GM18499 (cell line): ENCODE measurements around the gene TMEM130.
A peak's percentile ranks its signal among the peaks of the same experiment; 100 is the strongest.

ENCODE experiments used
- ATAC-seq: cut with Tn5 transposase; IDR thresholded peaks from one replicate; pipeline ENCODE4 v1.9.1; 2021; ENCODE audit warnings: moderate number of reproducible peaks; ENCODE audit not compliant: insufficient read depth, unreplicated experiment

Gene TMEM130

DNA sequence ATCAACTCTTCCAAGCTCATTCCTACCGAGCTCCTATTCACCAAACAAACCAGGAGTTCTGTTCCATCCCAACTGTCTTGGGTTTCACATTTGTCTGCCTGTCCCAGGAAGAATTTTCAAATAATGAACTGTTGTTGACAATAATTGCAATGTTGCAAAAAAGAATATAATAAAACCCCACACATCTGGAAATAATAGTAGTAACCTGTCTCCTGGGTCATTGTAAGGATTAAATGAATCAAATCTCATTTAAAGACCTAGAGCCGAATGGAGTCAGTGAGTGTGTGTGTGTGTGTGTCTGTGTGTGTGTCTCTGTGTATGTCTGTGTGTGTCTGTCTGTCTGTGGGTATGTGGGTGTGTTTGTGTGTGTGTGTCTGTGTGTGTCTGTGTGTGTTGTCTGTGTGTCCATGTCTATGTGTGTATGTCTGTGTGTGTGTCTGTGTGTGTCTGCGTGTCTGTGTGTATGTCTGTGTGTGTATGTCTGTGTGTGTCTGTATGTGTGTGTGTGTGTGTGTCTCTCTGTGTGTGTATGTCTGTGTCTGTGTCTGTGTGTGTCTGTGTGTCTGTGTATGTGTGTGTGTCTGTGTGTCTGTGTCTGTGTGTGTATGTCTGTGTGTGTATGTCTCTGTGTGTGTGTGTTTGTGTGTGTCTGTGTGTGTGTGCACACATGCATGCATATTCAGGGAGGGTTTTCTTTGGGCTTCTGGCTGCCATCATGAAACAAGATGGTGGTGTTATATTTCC is 52.7 kb downstream of the TMEM130 start:
- no peak for ATAC-seq

DNA sequence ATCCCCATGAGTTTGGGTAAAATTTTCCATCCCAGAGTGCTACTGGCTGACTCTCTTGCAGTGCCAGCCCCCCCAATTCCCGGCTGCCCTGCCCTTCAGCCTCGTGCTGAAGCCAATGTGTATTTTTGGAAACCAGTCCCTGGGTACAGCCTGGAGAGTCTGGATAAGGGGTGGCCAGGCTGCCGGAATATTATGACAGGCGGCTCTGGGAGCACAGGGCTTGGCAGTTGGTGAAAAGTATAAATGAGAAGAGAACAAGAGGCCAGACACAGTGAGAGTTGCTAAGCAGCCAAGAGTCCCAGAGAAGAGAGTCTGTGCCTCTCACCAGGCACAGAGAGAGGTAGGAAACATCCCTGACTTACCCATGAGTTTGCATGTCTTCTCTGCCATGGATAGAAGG is 53.6 kb downstream of the TMEM130 start:
- no peak for ATAC-seq

DNA sequence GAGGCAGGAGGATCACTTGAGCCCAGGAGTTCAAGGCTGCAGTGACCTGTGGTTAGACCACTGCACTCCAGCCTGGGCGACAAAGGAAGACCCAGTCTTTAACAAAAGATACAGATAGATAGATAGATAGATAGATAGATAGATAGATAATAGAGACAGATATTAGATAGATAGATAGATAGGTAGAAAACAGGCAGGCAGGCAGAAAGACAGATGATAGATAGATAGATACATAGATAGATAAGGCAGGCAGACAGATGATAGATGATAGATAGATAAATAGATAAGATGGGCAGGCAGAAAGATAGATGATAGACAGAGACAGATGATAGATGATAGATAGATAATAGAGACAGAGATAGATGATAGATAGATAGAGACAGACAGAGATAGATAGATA is 54.5 kb downstream of the TMEM130 start:
- ATAC-seq = no peak

DNA sequence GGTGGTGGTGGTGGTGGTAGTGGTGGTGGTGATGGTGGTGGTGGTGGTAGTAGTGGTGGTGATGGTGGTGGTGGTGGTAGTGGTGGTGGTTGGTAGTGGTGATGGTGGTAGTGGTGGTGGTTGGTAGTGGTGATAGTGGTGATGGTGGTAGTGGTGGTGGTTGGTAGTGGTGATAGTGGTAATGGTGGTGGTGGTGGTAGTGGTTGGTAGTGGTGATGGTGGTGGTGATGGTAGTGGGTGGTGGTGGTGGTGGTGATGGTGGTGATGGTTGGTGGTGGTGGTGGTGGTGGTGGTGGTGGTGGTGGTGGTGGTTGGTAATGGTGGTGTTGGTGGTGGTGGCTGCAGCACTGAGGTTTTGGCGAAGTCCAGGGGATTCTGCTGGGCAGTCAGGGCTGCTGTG is 58.5 kb downstream of the TMEM130 start:
- no peak for ATAC-seq

DNA sequence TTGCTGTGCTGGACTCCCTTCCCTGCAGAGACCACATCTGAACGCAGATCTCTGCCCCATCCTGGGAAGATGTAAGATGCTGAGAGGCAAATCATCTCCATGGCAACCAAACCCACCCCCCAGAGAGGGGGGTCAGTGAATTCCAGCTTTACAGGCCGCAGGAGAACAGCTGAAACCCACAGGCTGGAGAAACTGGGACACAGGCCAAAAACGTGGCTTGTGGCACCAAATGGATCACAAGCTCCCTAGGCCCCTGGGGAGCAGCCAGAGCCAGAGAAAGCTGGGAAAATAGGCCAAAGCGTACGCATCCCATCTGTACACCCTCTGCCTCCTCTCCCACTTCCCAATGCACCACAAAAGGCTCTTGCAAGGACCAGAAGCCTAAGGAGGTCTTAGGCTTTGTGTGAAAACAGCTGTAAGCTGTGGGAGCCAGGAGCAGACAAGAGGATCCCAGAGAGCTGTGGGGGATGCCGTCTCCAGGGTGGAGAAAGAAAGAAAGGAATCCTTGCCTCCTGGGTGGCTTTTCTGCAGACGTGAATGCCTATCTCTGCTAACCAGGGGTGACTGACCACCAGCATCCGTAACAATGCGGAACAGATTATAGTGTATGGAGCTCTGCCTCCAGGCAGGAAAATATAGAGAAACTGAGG is 59.5 kb downstream of the TMEM130 start:
- ATAC-seq = no peak

DNA sequence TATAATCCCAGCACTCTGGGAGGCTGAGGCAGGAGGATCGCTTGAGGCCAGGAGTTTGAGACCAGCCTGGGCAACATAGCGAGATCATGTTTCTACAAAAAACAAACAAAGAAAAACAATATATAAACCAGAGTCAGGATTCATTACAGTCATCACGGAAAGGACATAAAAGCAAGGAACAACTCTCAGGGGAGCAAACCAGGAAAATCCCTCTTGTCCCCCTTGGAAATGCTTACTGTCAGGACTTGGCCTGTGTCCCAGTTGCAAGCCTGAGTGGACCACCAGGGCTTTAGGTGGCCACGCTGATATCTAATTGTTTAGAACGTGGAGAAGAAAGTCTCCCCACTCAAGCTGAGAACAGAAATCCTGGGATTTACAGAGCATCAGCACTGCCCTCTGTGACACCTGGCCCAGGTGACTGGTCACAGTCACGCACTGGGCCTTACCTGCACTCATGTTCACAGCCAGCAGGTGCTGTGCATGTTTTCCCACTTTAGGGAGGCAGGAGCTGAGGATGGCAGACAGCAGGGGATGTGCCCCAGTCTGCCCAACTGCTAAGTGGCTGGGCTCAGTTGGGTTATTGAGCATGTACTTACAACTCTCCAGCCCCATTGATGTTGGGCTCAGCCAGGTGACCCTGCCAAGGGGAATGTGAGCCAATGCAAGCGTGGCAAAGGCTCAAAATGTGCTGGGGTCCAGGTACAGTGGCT is 60.9 kb downstream of the TMEM130 start:
- ATAC-seq = no peak

DNA sequence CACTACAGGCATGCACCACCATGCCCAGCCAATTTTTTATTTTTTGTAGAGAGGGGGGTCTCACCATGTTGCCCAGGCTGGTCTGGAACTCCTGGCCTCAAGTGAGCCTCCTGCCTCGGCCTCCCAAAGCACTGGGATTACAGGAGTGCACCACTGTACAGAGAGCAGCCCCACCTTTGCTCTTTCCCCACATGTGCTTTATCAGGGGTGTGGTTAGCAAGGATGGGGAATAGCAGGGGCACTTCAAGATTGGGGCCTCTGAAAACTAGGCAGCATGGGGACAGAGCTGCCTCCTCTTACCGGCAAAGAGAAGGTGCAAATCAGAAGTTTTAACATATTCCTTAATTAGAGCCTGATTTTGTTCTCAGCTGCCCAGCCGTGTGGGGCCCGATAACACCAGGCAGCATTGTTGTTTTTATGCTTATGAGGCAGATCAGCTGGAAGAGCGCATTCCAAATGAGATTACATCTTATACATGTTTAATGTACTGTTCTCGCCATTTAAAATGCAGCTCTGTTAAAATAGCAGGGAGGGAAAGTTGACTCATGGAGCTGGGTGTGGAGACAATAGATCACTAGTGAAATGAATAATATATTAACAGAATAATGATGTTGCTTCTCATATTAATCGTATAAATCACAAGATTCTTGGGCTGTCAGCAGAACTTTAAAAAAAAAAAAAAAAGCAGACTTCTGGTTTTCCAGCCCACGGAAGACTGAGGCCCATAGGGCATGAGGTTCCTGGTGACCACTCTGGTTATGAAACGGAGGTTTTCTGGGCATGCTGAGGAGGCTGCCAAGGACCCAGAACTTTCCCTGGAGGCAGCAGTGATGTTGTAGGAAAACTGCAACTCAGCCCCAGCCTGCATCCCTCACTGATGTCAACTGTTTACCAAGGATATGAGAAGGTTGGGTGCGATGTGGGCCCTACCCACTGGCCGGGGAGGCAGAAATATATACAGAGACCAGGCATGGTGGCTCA is 62.5 kb downstream of the TMEM130 start:
- no peak for ATAC-seq

DNA sequence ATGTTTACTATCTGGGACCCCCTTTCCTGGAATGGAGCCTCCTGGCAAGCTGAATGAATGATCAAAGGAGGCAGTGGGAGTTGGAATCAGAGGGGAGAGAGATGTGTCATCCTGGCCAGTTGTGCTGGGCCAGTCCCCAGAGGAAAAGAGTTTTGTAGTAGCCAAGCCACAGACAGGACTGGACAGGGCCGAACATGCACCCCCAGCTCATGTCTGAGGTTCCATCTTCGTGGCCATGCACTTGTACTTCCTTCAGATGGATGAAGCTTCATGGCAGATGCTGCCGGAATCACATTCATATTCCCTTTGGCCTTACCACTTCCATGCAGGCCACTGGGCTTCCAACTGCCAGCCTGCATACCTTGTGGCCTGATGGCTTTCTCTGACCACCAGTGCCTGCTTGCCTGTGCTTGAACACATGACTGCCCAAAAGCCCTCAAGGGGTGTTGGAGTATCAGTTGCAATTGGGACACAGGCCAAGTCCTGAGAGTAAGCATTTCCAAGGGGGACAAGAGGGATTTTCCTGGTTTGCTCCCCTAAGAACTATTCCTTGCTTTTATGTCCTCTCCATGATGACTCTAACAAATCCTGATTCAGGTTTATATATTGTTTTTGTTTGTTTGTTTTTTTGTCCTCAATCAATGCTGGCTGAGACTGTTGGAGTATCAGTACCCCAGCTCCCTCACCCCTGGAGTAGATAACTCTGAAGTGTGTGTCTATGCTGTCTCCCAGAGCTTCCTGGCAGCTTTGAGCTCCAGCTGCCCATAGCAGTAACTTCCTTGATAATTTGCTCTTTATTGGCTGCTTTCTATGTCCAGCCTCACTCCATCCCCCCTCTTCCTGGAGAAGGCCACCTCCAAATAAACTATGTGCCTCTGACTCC is 63.6 kb downstream of the TMEM130 start:
- ATAC-seq = no peak

DNA sequence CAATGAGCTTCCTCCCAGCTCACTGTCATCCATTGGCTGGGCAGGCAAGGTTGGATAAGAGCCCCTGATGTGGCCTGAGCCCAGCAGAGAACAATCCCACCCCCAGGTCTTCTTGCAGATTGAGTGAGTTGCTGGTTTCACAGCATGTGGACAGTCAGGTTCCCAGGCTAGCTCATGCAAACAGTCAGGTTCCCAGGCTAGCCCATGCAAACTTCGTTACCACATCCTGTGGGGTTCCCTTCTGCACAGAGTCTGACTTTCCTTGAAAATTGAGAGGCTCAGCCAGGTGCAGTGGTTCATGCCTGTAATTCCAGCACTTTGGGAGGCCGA is 67.1 kb downstream of the TMEM130 start:
- ATAC-seq = no peak

DNA sequence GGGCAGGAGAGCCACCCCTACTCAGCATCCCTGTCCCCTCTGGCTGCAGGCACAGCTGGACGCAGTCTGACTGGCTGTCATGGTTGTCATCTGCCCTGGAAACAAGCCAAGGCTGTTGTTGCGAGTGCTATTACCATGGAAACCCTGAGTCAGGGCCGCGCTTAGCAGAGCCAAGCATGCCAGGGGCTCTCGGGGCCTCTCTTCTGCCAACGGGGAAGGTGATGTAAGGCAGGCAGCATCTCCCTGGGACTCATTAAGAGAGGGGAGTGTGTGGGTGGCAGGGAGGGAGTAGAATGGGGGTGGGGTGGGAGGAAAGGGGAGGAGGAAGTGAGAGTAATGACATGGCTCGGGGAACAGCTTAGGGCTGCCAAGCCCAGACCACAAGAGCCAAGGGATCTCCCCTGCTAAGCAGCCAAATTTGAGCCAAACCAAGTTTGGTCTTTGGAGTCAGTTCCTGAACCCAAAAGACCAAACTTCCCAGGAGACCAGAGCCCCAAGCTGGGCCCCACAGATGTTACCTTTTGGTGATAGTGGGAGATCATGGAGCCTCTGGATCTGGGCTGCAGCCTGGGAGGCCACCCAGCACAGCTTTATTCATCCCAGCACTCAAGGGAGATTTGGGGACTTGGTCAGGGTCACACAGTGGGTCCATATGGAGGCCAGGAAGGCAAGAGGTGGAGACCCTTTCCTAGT is 67.6 kb downstream of the TMEM130 start:
- ATAC-seq = peak; percentile 69

DNA sequence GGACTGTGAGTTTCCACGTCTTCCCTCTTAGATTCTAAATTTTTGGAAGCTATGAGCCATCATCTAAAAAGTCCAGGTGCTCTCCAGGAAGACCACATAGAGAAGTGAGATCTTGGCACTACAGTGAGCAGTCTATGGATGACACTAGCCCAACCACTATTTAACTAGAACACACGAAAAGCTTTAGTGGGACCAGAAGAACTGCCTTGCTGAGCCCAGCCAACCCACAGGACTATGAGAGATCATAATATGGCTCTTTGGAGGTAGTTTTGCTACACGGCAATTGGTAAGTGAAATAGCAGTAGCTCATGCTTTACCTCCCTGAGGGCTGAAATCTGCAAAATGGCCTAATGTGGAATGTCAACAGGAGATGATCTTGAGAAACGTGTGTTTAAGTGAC is 68.8 kb downstream of the TMEM130 start:
- ATAC-seq = no peak

DNA sequence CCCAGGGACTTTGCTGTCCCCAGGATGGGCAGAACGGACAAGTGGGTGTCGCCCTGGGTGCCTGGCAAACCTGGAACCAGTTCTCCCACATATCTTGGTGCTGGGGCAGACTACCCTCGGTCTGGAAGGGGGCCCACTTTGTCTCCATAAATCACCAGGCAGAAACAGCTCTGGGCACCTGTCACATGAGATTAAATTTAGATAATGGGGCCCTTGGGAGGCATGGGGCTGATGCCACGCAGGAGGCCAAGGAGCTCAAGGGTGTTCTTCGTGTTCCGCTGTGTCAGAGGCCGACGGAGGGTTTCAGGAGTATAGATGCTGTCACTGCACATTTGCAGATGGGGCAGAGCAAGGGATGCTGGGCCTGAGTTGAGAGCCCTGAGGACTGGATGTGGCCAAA is 72.7 kb downstream of the TMEM130 start:
- no peak for ATAC-seq
